Peyer's patch (tissue), 4 donors: ENCODE data around the gene TFCP2L1.

Experiments used
- CTCF ChIP-seq, 6 experiments: fragments of 450-650 bp in 4 of 6; fragments of 200-600 bp in 2 of 6; sonication (generic) in 1 of 6; IDR thresholded peaks; one replicate each; pipeline ENCODE4 v1.5.1; 2017 to 2019; ENCODE audit warnings: antibody characterized with exemption in 6 of 6, mild to moderate bottlenecking in 3 of 6, moderate library complexity in 1 of 6
- POLR2A ChIP-seq, 2 donors: fragments of 450-650 bp; IDR thresholded peaks; one replicate each; pipeline ENCODE4 v1.5.1; 2017; ENCODE audit warnings: antibody characterized with exemption in 2 of 2, mild to moderate bottlenecking in 2 of 2, moderate library complexity in 2 of 2

GRCh38 chr2:121214296-121214695 is 70.7 kb downstream of the TFCP2L1 start:
- TF ChIP-seq CTCF (IDR thresholded peaks at IDR 0.05) (no peak), POLR2A (IDR thresholded peaks at IDR 0.05) (no peak)
